Testis (tissue), 2 donors: ENCODE results near the gene CBLB.

Experiments used
- POLR2A ChIP-seq: fragments of 450-650 bp; IDR thresholded peaks from one replicate; pipeline ENCODE4 v1.6.1; 2017; ENCODE audit warnings: antibody characterized with exemption, mild to moderate bottlenecking, moderate library complexity
- TF ChIP-seq, protein P1 (sequence below), 3 experiments: fragments of 450-650 bp in 2 of 3; fragments of 200-600 bp in 1 of 3; sonication (generic) in 1 of 3; IDR thresholded peaks; one replicate each; pipeline ENCODE4 v1.5.1; 2016 to 2019; ENCODE audit warnings: antibody characterized with exemption in 3 of 3, mild to moderate bottlenecking in 2 of 3, moderate library complexity in 1 of 3

- TF ChIP-seq, protein P1, sequence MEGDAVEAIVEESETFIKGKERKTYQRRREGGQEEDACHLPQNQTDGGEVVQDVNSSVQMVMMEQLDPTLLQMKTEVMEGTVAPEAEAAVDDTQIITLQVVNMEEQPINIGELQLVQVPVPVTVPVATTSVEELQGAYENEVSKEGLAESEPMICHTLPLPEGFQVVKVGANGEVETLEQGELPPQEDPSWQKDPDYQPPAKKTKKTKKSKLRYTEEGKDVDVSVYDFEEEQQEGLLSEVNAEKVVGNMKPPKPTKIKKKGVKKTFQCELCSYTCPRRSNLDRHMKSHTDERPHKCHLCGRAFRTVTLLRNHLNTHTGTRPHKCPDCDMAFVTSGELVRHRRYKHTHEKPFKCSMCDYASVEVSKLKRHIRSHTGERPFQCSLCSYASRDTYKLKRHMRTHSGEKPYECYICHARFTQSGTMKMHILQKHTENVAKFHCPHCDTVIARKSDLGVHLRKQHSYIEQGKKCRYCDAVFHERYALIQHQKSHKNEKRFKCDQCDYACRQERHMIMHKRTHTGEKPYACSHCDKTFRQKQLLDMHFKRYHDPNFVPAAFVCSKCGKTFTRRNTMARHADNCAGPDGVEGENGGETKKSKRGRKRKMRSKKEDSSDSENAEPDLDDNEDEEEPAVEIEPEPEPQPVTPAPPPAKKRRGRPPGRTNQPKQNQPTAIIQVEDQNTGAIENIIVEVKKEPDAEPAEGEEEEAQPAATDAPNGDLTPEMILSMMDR (IDR thresholded peaks at IDR 0.05): peak in 2 of 3 experiments; percentile 26 to 70
- TF ChIP-seq POLR2A: no peak
Measured at GRCh38 chr3:105686278-105686897, 182.4 kb downstream of the CBLB start.
